ENCODE data around the gene PLXNA4.
A peak's percentile ranks its signal among the peaks of the same experiment; 100 is the strongest.

PLXNA4 gene

DNA sequence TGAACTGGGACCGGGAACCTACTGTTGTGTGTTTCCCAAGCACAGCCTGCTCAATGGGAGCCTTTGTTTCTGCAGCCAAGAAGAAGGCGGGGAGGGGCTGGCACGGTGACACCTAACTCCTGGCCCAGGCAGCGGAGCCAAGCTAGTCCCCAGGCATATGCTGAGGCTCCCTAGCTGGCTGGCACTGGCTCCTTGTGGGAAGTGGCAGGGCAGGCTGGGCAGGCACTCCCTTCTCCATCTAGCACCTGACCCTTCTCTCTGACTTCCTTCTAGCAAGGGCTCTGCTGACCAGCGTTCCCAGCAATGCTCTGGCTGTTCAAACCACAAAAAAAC lies 325.0 kb downstream of the PLXNA4 start:
- peak; percentile 92 for DNase-seq

DNA sequence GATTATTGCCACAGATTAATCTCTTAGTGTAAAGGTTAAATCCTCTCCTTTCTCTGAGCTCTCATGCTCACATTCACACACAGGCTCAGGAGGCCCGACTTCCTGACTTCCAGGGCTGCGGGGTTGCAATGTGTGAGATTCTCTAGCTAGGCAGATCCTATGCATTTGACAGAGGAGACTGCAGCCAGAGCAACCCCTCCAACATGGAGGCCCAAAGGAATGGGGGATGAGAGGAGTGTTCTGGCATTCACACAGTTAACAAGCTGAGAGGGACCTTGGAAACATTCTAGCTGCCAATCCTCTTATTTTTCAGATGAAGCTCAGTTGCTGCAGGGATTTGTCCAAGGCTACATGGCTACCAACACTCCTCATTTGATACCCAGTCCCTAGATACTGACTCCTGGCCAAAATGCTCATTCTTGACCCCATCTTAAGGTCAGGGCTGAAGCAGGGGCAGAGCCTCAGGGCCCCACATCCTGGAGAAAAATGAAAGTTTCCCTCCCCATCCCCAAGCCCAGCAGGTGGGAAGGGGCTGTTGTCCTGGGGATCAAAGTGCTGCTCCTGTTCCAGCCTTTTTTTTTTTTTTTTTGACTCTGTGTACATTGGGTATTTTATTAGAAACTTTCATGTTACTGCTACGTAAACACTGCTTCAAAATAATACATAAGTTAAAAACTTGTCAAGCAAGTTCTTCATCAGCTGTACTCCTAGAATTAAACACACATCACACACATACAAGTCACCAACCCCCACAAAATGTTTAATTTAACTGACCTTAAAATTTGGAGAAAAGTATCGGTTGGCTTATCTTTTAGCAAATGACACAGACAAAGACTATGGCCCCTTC lies 325.6 kb downstream of the PLXNA4 start:
- DNase-seq, result no peak

DNA sequence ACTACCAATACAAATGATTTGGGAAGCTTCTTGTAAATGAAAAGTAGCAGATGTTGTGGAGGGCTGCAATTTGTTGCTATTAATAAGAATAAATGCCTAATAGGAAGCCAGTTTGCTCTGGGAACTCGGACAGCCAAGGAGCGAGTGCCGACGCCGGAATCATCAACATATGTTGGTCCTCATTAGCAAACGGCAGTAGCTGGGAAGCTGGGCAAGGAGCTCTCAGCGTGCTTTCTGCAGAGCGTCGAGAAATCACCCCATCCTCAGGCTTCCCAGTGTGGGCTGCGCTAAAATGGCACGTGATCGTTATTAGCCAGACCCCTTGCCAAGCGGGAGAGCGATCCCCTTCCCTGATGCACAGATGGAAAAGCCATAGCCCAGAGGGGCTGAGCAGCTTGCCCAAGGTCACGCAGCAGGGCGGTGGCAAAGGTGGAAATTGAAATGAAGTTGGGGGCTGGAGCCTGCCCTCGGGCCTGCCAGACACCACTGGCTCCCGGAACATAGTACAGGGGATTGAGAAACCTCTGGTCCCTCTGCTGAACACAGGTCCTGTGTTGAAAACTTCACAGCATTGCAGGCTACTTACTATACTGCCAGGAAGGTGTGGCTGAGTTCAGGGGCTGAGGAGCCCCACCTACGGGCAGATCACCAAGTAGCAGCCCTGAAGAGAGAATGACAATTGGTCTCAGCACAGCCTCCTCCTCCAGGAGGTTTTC lies 326.9 kb downstream of the PLXNA4 start:
- DNase-seq, result no peak

DNA sequence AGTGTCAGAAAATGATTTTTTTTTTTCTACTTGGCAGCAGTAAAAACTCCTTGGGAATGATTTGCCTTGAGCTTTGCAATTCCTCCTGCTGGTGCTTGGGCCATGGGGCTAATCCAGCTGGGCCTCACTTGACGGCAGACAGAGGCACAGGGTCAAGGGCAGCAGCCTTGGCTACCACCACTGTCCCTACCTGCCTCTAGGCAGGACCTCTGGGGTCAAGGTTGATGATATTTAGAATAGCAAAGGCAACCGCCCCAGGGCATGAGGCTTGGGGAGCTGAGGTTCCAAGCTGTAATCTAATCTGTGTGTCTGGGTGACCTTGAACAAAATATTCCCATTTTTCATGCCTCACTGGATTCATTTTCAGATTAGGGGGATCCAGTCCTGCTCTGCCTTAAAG lies 327.4 kb downstream of the PLXNA4 start:
- DNase-seq, result no peak

DNA sequence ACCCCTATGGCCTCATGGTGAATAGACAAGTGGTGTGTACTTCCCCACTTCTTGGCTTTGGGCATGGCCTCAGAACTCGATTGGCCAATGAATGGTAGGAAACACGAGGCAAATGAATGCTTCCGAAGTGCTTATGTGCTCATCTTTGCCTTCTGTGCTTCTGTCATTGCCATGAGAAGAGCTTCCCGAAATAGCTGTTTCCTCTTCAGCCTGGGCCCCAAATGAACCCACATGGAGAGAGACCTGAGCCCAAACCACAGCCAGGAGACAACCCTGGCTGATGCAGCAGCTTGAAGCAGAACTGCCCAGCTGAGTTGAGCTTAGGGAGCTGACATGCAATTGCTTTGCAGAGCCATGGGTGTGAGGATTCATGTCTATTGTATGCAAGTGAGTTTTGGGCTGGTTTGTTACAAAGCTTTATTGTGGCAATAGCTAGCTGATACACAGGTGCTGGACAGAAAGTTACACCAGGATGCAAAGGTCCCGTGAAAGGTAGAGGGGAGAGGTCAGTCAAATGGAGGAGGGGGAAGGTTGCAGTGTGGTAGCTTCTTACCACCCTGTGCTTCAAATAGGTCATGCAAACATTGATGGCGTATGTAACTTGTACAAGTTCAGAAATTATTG lies 328.2 kb downstream of the PLXNA4 start:
- DNase-seq, result no peak

DNA sequence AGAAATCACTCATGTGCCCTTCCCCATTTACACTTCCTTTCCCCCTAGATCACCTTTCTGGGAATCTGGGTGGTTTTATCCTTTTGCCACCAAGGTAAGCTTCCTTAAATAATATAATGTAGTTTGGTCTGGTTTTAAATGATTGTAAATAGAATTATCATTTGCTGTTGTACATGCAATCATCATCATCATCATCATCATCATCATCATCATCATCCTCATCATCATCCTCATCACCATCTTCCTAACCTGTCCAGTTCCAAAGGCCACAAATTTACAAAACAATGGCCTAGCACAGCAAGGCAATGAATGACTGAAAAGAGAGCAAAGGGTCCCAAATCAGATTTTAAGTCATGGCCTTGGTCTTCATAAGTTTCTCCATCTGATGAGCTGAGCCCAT lies 329.7 kb downstream of the PLXNA4 start:
- DNase-seq, result no peak

DNA sequence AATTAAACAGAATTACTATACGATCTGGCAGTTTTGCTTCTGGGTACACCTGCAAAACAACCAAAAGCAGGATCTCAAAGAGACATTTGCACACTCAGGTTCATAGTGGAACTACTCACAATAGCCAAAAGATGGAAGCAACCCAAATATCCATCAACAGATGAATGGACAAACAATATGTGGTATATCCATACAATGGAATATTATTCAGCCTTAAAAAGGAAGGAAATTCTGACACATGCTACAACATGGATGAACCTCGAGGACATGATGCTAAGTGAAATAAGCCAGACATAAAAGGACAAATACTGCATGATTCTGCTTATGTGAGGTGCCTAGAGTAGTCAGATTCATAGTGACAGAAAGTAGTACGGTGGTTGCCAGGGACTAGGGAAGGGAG lies 330.7 kb downstream of the PLXNA4 start:
- no peak for DNase-seq

DNA sequence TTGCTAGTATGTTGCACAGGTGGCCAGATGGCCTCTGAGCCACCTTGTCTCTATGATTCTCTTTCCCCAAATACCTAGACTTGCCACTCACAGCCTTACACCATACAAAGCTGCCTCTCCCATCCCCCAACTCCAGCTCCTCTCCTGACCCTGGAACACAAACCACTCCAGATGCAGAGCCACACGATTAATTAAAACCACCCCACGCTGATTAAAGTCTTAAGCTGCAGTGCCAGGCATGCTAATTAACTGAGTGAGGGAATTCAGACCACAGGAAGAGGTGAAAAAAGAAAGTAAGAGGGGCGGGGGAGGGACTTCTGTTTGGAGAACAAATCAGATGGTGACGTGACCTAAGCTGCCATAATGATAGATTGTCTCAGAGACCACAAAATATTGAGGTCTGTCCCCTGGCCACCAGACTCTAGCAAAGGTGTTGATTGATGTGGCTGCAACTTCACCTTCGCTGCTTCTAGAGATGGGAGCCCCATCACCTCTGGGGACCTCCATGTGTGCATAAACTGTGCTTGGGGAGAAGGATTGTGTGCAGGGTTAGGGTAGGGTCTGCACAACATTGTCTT lies 331.3 kb downstream of the PLXNA4 start:
- no peak for DNase-seq

DNA sequence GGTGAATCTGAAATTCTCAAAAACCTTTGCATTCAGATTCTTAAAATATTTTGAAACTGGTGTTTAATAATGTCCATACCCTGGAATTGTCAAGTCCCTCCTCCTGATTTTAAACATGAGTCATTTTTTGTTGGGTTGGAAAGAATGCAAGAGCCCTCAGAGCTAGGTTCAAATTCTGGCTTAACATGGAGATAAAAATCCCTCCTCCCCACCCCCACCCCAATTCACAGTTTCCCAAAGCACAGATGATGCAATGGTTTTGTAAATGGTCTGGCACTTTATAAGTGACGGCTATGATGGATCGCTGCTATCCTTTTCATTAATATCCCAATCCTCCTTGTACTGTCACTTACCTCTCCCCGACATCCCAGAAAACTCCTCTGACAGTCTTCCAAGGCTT lies 332.8 kb downstream of the PLXNA4 start:
- DNase-seq, result no peak

DNA sequence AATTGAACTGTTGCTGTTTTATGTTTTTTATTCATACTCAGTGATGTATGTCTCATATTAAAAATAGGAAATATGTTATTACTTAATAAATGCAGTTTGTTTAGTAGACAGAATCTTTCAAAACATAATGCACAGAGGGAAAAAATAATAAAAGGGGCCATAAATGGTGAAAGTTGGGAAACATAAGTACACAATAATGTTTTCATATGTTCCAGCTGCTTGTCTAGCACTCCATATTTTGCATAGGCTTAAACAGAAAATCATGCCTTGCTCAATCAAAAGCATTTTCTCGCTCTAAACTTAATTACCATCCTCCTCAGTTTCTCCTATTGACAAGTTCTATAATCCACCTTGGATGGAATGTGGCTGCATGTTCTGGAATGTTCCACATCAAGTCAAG lies 333.2 kb downstream of the PLXNA4 start:
- no peak for DNase-seq

DNA sequence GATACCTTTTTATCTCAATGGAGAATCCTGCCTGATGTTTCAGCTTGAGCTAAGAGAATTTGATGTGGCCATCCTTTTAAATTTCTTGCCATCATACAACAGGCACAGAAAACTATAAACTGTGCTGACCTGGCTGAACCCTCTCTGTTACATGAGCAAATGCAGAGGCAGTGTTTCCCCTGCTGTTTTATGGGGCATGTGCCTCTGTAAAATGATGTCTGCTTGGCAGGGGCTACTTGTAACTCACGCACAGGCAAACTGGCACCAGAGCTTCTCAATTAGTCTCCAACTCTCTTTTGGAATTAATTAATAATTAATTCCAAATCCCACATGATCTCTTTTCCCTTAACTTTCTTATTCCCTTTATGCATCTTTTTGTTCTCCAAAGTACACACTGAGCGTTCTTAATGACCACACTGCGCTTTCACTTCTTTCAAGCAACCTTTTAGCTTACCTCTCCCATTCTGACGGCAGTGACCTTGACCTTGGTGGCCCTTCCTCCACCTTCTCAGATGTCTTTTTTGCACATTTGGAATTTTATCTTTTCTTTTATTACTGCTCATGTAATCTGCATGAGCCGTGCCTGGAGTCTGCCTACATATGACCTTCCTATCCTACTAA lies 334.0 kb downstream of the PLXNA4 start:
- DNase-seq, result no peak

DNA sequence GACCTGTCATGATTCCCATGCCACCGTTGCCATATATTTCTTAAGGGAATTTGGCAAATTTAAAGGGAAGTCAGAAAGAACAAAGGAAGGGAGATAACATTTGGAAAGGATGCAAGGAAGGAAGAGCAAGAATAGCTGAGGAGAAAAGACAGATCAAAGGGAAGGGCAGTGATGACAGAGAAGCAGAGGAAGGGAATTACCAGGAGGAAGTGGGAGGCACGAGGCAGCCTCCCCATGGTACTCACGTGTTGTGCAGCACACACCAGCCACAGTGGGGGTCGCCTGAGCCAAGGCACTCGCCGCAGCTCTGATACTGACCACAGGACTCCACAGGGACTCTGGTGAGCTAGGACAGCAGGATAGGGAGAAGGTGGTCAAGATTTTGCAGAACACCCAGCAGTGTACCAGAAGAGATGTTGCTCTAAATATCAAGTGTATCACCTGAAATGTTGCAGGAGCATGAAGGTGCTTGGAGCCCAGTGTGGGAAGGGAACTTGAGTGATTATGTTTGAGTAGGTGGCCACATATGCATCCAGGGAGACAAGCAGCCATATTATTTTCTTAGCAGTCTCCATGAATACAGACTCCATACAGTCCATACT lies 335.3 kb downstream of the PLXNA4 start:
- DNase-seq, result no peak

DNA sequence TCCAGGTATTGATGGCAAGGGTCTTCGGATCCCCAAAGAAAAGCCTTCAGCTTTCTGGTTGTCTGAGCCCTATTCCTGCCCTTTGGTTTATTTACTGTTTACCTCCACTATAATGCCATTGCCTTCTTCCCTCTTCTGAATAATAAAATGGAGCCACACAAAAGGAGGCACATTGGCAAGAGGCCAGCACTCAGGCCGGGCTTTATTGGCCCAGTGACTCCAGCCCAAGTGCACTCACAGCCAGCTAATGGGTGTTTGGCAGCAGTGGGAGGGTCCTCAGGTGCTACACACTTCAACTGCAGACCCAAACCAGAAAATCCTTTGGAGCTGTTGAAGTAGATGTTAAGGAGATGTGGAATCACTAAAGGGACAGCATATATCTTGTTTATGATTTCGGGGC lies 336.0 kb downstream of the PLXNA4 start:
- peak; percentile 81 for DNase-seq

DNA sequence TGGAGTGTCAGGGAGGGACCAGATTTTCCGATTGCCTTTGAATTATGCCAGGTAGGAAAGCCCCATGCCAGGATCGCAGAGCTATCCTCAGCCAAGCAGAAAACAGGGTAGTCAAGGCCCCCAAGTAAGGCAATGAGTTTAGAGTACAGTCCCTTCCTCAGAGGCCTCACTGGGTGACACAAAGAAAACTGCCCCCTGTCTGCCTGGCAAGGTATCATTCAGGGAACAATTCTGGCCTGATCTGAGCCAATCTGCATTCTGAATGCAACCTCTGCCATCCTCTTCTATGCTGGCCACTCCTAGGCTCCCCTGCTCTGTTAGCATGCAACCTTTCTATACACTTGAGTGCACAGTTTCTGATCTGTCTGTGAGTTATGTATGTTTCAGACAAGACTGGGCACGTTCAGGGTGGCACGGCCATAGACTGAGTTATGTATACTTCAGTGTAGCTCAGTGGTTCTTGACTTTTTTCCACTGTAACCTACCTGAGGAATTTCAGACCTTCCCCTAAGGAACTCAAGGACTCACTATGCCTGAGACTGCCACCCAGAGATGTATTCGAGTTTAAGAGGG lies 336.8 kb downstream of the PLXNA4 start:
- no peak for DNase-seq

DNA sequence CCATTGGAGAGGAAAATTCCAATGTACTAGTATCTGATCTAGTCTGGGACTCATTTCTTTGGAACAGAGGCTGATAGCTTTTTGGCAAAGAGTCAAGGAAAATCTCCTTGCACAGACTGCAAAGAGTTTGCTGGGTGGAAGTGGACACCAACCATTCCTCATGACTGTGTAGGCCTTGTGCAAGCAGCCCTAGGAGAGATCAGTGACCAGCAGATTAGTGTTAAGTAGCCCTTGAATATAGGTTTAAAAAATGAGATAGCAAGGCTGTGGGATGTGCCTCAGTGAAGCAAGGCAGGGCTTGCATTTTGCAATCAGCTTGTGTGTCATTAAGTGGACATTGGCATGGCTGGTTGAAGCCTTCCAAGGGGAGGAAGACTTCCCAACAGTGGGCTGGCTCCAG lies 341.6 kb downstream of the PLXNA4 start:
- no peak for DNase-seq

DNA sequence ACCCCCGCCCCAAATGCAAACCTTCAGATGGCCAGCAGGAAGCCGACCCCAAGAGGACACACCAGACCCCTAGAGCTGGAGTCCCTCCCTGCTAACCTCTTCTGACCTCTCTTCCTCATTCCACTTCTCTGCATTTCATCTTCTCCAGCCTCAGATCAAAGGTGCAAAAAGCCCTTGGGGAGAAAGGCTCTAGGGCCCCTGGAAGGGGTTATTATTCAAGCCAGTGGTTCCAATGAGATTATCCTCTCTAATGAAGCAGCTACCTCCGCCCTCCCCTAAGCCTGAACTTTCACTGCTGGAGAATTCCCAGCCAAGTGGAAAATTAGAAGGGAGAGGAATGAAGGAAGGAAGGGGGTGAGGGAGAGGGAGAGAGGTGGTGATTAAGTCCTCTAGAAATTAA lies 343.9 kb downstream of the PLXNA4 start:
- DNase-seq, result no peak

DNA sequence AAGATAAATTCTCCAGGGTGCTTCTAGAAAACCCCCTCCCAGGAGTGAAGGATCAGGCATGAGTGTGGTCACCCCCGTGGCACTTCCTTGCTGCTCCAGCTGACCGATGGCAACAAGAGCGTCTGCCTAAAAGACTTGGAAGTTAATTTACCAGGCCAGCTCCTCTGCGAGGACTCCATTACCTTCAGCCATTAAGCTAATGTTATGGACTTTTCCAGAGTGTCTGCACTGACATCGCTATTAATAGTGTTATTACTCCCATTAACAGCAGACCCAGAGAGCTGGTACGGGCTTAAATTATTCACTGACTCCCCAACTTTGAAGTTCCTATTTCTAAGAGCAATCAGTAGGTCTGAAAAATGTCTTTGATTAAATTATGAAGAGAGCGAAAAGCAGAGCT lies 345.8 kb downstream of the PLXNA4 start:
- no peak for DNase-seq

DNA sequence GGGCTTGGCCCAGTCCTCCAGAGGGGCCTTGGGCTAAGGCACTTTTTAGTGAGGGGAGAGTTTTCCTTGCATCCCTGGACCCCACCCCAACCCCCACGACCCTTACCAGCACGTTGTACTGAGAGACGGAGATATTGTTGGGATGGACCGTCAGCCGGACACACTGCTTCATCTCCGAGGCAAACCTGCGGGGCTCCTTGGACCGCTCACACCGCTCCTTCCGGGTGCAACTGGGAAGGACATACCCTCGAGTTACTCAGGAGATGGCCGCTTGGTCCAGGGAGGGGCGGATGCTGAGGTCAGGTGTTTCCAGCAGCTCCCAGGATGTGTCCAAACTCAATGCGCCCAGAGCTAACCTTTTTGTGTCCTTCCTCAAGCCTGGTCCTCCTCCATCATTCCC lies 348.0 kb downstream of the PLXNA4 start:
- DNase-seq, result no peak

DNA sequence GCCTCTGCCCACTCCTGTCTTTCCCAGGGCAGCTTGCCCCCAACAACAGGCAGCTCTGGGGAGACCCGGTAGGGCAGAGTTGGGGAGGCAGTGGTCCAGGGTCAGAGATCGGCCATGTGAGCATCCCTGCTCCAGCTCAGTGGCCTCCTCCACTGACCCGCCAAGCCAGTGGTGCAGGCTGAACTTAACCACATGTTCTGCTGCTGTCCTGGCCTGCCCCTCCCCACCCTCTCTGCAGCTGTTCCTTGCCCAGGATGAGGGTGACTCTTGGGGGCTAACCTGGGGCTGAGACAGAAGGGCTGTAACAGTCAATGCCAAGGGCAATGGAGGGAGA lies 349.3 kb downstream of the PLXNA4 start:
- DNase-seq, result no peak

DNA sequence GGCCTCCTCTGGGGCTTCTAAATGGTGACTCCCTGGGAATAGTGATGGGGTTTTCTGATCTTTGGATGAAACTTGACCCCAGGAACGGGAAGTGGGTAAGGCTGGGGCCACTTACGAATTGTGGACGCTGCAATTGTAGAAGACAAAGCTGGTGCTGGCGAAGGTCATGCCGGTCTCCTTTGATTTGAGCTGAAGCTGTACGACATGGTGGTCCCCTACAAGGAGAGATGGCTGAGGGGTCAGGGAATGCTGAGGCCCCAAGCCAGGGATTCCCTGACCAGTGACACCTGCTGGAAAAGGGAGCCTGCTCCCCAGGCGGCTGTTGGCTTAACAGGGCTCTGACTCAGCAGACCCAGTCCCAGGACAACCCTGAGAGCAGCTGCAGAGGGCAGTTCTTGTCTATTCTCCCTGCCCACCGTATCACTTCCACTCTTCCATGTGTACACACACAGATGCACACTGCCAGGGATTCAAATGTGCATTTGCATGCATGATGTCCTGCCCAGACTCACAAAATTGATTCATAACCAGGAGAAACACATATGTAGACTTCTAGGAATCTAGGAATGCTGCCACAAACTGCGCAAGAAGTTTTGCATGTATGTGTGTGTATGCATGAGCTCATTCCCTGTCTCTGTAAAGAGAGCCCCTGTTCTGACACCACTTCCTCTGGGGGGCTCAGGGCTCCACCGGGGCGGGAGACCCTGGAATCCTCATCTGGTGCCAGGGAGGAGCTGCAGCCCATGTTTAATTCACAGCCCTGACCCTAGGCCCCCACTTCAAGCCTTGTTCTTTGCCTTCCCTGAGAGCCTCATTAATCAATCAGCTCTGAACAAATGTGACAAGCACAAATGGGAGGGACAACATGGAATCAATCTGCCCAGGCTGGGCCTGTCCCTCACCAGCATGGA lies 350.0 kb downstream of the PLXNA4 start:
- no peak for DNase-seq

DNA sequence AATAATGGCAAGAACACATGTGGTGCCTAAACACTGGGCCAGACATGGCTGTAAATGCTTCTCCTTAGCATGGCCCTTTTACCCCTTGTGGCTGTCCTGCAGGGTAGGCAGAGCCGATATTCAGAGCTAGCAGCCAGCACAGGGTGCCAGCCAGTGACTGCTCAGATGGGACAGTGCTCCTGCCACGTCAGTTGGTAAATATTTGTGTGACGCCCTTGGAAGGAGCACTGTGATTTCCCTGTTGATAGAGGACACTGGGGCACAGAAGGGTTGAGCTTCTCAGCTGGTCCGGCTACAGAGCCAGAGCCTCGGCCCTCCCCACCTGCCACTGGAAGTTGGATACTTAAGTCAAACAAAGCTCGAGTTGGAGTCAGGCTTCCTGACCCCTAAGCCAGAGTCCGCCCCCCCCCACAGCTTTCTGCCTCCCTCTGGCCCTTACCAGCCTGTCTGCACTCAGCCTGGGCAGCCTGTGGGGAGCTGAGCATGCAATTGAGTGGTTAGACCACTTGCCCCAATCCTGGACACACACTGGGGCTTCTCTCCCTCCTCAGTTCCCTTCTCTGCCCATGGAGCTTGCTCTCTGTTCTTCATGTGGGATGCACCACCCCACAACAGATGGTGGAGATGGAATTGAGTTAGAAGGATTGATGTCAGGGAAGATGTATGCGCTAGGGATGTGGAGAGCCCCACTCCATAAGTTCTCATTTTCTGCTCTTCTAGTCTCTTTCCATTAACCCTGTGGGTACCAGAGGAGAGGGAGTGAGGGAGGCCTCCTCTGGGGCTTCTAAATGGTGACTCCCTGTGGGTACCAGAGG lies 350.8 kb downstream of the PLXNA4 start:
- DNase-seq, result no peak
